ENCODE measurements around the gene TRIL. TPM values are rescaled to one million over a fixed set of nuclear protein-coding genes. Genes with fewer than 3 reads are reported as not detected.

TRIL gene
- total RNA-seq, 1 donor from 2014 or later = 6.4 TPM

DNA sequence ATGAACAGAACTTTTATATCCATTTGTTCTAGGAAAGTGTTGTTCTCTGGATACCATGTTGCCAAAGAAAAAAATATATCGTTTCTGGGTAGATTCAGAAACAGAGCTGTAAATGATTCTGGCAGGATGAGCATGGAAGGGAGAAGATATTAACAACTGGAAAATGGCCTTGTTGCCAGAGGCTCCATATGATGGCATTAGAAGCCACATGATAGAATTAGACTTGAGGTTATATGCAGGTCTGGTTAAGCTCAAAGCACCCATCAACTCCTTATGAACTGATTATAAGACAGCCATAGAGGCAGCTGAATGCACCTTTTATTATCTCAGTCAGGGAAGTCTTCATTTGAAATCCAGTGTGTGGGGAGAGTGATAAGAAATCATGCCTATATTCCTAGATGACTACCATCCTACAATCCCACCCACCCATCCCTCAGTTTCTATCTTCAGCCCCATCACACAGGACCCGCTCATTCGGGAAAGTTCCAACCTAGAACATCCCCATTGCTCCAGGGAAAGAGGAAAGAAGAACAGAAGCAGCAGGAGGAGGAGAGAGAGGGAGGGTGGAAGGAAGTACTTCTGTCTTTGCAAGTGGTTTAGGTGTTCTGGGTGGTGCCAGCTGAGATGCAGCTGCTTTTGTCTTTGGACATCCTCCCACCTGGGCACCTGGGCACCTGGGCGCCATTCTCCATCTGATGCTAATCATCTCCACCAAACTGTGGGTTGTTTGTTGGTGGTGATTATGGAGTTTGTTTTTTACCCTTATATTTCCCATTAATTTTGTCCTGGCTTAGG, 25.5 kb upstream of the TRIL start:
- Histone ChIP-seq H3K9me3 (no peaks in the 10 kb centered on the region), H3K4me1 (peaks cover 44% of the 10 kb centered on the region), H3K27ac (no peak overlapping the region), H3K36me3 (no peaks in the 10 kb centered on the region), H3K4me3 (no peak overlapping the region), H3K27me3 (ENCODE audit: low read depth) (no peaks in the 10 kb centered on the region)
- ATAC-seq (no peak), DNase-seq (no peak)
- intact Hi-C loops (cut with DNase I) = no loop called here
- TF ChIP-seq, protein P1, sequence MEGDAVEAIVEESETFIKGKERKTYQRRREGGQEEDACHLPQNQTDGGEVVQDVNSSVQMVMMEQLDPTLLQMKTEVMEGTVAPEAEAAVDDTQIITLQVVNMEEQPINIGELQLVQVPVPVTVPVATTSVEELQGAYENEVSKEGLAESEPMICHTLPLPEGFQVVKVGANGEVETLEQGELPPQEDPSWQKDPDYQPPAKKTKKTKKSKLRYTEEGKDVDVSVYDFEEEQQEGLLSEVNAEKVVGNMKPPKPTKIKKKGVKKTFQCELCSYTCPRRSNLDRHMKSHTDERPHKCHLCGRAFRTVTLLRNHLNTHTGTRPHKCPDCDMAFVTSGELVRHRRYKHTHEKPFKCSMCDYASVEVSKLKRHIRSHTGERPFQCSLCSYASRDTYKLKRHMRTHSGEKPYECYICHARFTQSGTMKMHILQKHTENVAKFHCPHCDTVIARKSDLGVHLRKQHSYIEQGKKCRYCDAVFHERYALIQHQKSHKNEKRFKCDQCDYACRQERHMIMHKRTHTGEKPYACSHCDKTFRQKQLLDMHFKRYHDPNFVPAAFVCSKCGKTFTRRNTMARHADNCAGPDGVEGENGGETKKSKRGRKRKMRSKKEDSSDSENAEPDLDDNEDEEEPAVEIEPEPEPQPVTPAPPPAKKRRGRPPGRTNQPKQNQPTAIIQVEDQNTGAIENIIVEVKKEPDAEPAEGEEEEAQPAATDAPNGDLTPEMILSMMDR (IDR thresholded peaks at IDR 0.05) = no peak

DNA sequence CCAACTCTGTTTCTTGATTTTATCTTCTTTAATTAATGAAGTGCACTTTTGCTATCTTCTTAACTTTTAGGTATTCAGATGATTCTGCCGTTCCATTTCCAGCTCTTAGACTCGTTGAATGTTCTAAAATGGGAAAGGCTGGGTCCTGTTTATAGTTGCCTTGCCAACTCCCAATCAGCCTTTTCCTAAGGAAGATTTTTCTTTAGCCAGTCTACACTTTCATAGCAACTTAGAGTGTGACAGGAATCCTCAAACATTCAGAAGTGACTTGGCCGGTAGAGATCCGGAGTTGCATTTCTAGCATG, 23.0 kb upstream of the TRIL start:
- H3K4me1 ChIP-seq = peaks cover 27% of the 10 kb centered on the region
- intact Hi-C loops (cut with DNase I) = no loop called here
- no peaks in the 10 kb centered on the region for H3K36me3 ChIP-seq
- H3K4me3 ChIP-seq = no peak overlapping the region
- H3K27me3 ChIP-seq (ENCODE audit: low read depth) = no peaks in the 10 kb centered on the region
- TF ChIP-seq, protein P1 (IDR thresholded peaks at IDR 0.05) = no peak
- peak overlapping the region; percentile 16 for H3K27ac ChIP-seq
- ATAC-seq = no peak
- H3K9me3 ChIP-seq = no peaks in the 10 kb centered on the region
- no peak for DNase-seq

DNA sequence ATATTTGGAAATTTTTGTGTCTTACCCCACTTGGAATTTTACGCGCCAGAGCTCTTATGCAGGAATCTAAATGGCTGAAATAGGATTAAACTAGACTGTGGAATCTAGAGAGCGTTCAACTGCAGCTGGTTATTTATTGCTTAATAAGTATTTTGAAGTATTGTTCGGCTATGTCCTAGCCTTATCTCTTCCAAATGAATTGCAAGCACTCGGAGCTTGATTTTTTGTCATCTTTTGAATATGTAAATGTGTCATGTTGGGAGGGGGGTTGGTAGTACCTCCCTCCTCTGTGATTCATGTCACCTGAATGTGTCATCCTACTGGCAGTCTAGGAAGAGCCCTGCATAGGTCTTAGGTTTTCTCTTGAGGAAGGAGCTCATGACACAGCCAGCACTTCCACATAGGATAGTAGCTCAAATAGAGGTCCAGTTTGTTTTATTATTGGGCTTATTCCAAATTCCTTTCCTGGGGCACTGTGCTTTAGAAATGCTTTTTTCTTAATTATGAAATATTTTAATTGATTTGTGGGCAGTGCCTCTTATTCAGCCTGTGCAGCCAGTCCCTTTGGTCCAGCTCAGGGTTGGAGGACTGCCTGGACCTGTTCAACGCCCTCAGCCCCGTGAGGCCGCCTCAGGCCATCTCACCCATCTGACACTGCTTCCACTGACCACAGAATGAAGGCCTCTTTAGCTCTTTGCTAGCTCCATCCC, 22.5 kb upstream of the TRIL start:
- DNase-seq = no peak
- H3K27ac ChIP-seq = peak overlapping the region; percentile 16

DNA sequence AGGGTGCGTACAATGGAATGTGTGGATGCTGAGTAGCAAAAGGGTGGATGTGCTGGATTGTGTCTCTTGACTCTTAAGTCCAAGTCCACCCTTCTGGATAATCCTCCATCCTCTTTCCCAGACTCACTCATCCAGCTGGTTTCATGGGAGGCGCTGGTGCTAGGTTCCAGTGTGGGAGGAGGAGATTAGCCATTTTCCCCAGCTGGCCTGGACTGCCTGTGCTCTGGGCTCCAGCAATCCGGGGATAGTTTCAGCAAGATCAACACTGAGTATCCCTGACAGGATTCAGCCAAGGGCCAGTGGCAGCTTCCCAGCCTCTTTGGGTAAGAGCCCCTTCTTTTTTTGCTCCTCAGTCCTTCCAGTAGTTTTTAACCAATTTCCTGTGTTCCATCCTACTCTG, 21.6 kb upstream of the TRIL start:
- no peak for ATAC-seq
- intact Hi-C loops (cut with DNase I) = no loop called here
- no peaks in the 10 kb centered on the region for H3K27me3 ChIP-seq (ENCODE audit: low read depth)
- no peaks in the 10 kb centered on the region for H3K36me3 ChIP-seq
- no peak overlapping the region for H3K27ac ChIP-seq
- no peaks in the 10 kb centered on the region for H3K9me3 ChIP-seq
- H3K4me3 ChIP-seq = no peak overlapping the region
- TF ChIP-seq, protein P1 (IDR thresholded peaks at IDR 0.05) = no peak
- DNase-seq = no peak
- peaks cover 14% of the 10 kb centered on the region for H3K4me1 ChIP-seq

More for the DNA sequence above, 22.5 kb upstream of the TRIL start:
- Histone ChIP-seq H3K4me3 (no peak overlapping the region), H3K27me3 (ENCODE audit: low read depth) (no peaks in the 10 kb centered on the region), H3K4me1 (peaks cover 22% of the 10 kb centered on the region), H3K36me3 (no peaks in the 10 kb centered on the region), H3K9me3 (no peaks in the 10 kb centered on the region)
- TF ChIP-seq, protein P1 (IDR thresholded peaks at IDR 0.05) = no peak
- ATAC-seq = peak in 1 of 2 donors; percentile 51
- intact Hi-C loops (cut with DNase I) = no loop called here

DNA sequence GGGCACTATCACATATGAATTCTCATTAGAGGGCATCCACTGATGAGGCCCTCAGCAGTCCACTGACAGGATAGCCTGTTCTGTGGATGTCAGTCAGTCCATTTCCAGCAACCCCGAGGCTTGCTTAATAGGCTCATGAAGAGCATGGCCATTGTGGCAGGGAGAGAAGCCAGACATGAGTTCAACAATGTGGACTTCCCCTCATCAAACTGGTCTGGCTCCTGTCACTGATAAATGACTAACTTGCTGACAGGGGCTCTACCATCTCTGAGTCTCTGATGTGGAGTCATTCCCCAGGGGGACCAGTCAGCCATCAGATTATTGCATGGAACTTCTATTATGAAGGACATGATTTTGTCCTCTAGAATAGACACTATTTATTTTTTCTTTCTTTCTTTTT, 19.8 kb upstream of the TRIL start:
- Histone ChIP-seq H3K27ac (no peak overlapping the region), H3K27me3 (ENCODE audit: low read depth) (no peaks in the 10 kb centered on the region), H3K4me3 (no peak overlapping the region), H3K9me3 (peaks cover 4% of the 10 kb centered on the region), H3K4me1 (peaks cover 4% of the 10 kb centered on the region), H3K36me3 (no peaks in the 10 kb centered on the region)
- DNase-seq (no peak), ATAC-seq (no peak)
- TF ChIP-seq, protein P1 (IDR thresholded peaks at IDR 0.05) = no peak
- intact Hi-C loops (cut with DNase I) = no loop called here
